K562 (cell line): ENCODE data around the gene PACRG. TPM values are rescaled to one million over a fixed set of nuclear protein-coding genes. Genes with fewer than 3 reads are reported as not detected.

Experiments
- ATAC-seq: fragments of 200-7000 bp; cut with Tn5 transposase; 3 replicates; pipeline ENCODE4 v1.9.1; 2020; ENCODE audit warnings: moderate library complexity
- BruUV-seq: library from RNA; stranded (reverse); fragments of 400-500 nt; replicated peaks from 2 replicates; lab custom pipeline; 2021; lab: Mats Ljungman, UMichigan
- CTCF ChIA-PET: fragments of 300-600 bp; formaldehyde crosslinking; extraction: SDS; loops from one replicate; lab custom pipeline; 2021; ENCODE audit warnings: low intra/inter-chr PET ratio; lab: Yijun Ruan, JAX
- POLR2A ChIA-PET: fragments of 300-600, 350-650 bp; sonication (Branson Sonifier 250); formaldehyde crosslinking; extraction: SDS; loops from one replicate; lab custom pipeline; 2021; ENCODE audit warnings: antibody characterized with exemption, inconsistent platforms; lab: Yijun Ruan, JAX
- DNase-seq, 4 experiments: peaks; one replicate each; pipeline versions ENCODE4 v3.0.0 to v3.0.0-alpha.2; 2011 to 2018; ENCODE audit warnings: low spot score in 3 of 4, mixed read lengths in 3 of 4; ENCODE audit errors: extremely low read depth in 1 of 4
- FAIRE-seq: peaks from 2 replicates; lab custom pipeline; 2011; peaks lifted over from hg19 to GRCh38; lab: Jason Lieb, UNC
- H2AFZ ChIP-seq: 2 replicates; pipeline ENCODE4 v1.6.0; 2011; ENCODE audit warnings: low read depth, low read length, control low read depth, inconsistent platforms
- H3K27ac ChIP-seq: fragments of 200-600 bp; 3 replicates; pipeline ENCODE4 v1.8.0; 2011; ENCODE audit warnings: low read depth, mild to moderate bottlenecking, control low read depth, inconsistent platforms, low read length, moderate library complexity, mixed read lengths; ENCODE audit errors: extremely low read depth
- H3K27me3 ChIP-seq, 2 experiments: fragments of 300-600 bp in 1 of 2; 2 replicates in 1 of 2; 3 replicates in 1 of 2; pipeline versions ENCODE4 v1.6.0 to v1.8.0; 2011; ENCODE audit warnings: inconsistent platforms in 2 of 2, low read length in 2 of 2, mild to moderate bottlenecking in 1 of 2, mixed read lengths in 1 of 2, moderate library complexity in 1 of 2; ENCODE audit not compliant: control insufficient read depth in 2 of 2, insufficient read depth in 2 of 2
- H3K36me3 ChIP-seq: fragments of 300-600 bp; 3 replicates; pipeline ENCODE4 v1.8.0; 2011; ENCODE audit warnings: mild to moderate bottlenecking, low read length, inconsistent platforms; ENCODE audit not compliant: control insufficient read depth, insufficient read depth
- H3K4me1 ChIP-seq, 2 experiments: fragments of 200-600 bp in 1 of 2; replicated peaks in 1 of 2; 2 replicates in 1 of 2; 3 replicates in 1 of 2; pipeline versions ENCODE4 v1.5.1 to v1.8.0; 2011; ENCODE audit warnings: inconsistent platforms in 2 of 2, low read length in 2 of 2, mild to moderate bottlenecking in 1 of 2, mixed read lengths in 1 of 2, moderate library complexity in 1 of 2; ENCODE audit not compliant: control insufficient read depth in 2 of 2, insufficient read depth in 2 of 2
- H3K4me2 ChIP-seq: 2 replicates; pipeline ENCODE4 v1.6.1; 2011; ENCODE audit warnings: low read length, control low read depth, inconsistent platforms, mixed read lengths; ENCODE audit not compliant: insufficient read depth
- H3K4me3 ChIP-seq: fragments of 200-600 bp; sonication (generic), shearing (Covaris generic); 2 replicates; pipeline ENCODE4 v1.5.1; 2016; ENCODE audit warnings: control low read depth, inconsistent platforms
- H3K79me2 ChIP-seq: fragments of 200-600 bp; 3 replicates; pipeline ENCODE4 v1.8.0; 2011; ENCODE audit warnings: low read length, inconsistent platforms; ENCODE audit not compliant: control insufficient read depth, insufficient read depth
- H3K9ac ChIP-seq, 2 experiments: 2 replicates each; pipeline versions ENCODE4 v1.6.0 to v1.6.1; 2011; ENCODE audit warnings: low read depth in 2 of 2, low read length in 2 of 2, control low read depth in 1 of 2, inconsistent platforms in 1 of 2, mild to moderate bottlenecking in 1 of 2, mixed read lengths in 1 of 2; ENCODE audit not compliant: insufficient read depth in 1 of 2
- H3K9me1 ChIP-seq: one replicate; pipeline ENCODE4 v1.6.0; 2011; ENCODE audit warnings: inconsistent platforms, mild to moderate bottlenecking, low read length, moderate library complexity; ENCODE audit not compliant: control insufficient read depth, insufficient read depth
- H3K9me3 ChIP-seq: replicated peaks from 2 replicates; pipeline ENCODE4 v1.5.1; 2011; ENCODE audit warnings: low read depth, low read length, inconsistent platforms; ENCODE audit not compliant: control insufficient read depth, insufficient read depth
- H4K20me1 ChIP-seq: replicated peaks from 2 replicates; pipeline ENCODE4 v1.6.1; 2011; ENCODE audit warnings: low read length, inconsistent platforms, mixed read lengths; ENCODE audit not compliant: control insufficient read depth, insufficient read depth
- MAX ChIP-seq: sonication (generic); formaldehyde crosslinking; IDR thresholded peaks from 2 replicates; pipeline ENCODE4 v1.9.0; 2022; ENCODE audit warnings: mild to moderate bottlenecking, missing genetic modification reagents
- SMAD2 ChIP-seq: fragments of 150-350 bp; IDR thresholded peaks from 2 replicates; pipeline ENCODE4 v1.6.1; 2014; ENCODE audit warnings: low read depth, mild to moderate bottlenecking, low read length
- TBL1XR1 ChIP-seq, 2 experiments: IDR thresholded peaks; 2 replicates each; pipeline ENCODE4 v1.6.1; 2012; ENCODE audit warnings: improper control_type of control experiment in 2 of 2, low read length in 2 of 2, mild to moderate bottlenecking in 1 of 2
- THRB ChIP-seq: fragments of 450-650 bp; formaldehyde crosslinking; conservative IDR thresholded peaks from 2 replicates; pipeline ENCODE4 v1.4.0; 2022; ENCODE audit warnings: mild to moderate bottlenecking, missing genetic modification characterization
- USF2 ChIP-seq: sonication (generic); formaldehyde crosslinking; IDR thresholded peaks from 2 replicates; pipeline ENCODE4 v1.5.0; 2020; ENCODE audit warnings: missing genetic modification reagents
- YY1 ChIP-seq, 3 experiments: IDR thresholded peaks; 2 replicates each; pipeline ENCODE4 v1.6.1; 2011; ENCODE audit warnings: low read length in 2 of 3, mild to moderate bottlenecking in 2 of 3, moderate library complexity in 2 of 3, borderline replicate concordance in 1 of 3, control low read depth in 1 of 3, low read depth in 1 of 3; ENCODE audit not compliant: insufficient read depth in 3 of 3, insufficient replicate concordance in 2 of 3, control insufficient read depth in 1 of 3, insufficient read length in 1 of 3; ENCODE audit errors: extremely low read depth in 1 of 3
- ZBTB17 ChIP-seq: fragments of 450-650 bp; formaldehyde crosslinking; IDR thresholded peaks from 2 replicates; pipeline ENCODE4 v1.4.0; 2020; ENCODE audit warnings: mild to moderate bottlenecking
- ZNF217 ChIP-seq: sonication (generic); formaldehyde crosslinking; IDR thresholded peaks from 2 replicates; pipeline ENCODE4 v1.8.0; 2022; ENCODE audit warnings: mild to moderate bottlenecking, missing genetic modification reagents
- WGBS: fragments of 100-300 bp; shearing (Covaris generic); methylation state at CpG from one replicate; pipeline ENCODE4 v1.1.6; 2016; ENCODE audit warnings: low coverage, mixed read lengths; ENCODE audit not compliant: insufficient coverage; ENCODE audit errors: missing lambda C conversion rate; 5-methylcytosine and 5-hydroxymethylcytosine counted together
- in situ Hi-C: fragments of 300-500 bp; cut with MboI; formaldehyde crosslinking; loops from 4 replicates; pipeline ENCODE4 v1.15.0; 2018; ENCODE audit warnings: inconsistent platforms, mixed read lengths
- intact Hi-C: fragments of 100-400 bp; cut with micrococcal nuclease; formaldehyde crosslinking; loops from 2 replicates; pipeline ENCODE4 v1.14.2; 2022
- polyA plus RNA-seq, 8 experiments: library from polyadenylated mRNA; depleted of rRNA in 4 of 8; stranded (reverse) in 5 of 8; unstranded in 3 of 8; fragments of >200 nt; fragmentation: Nextera tagmentation in 2 of 8; fragmentation: Illumina TruSeq in 1 of 8; extraction: Ambion mirVana in 2 of 8; extraction: Trizol in 1 of 8; gene quantifications; 2 replicates each; pipeline versions ENCODE4 v1.2.1 to v1.2.3, GENCODE V29; 2011 to 2014; ENCODE audit warnings: inconsistent platforms in 1 of 8, missing spikeins in 1 of 8
- total RNA-seq, 7 experiments: library from RNA; depleted of rRNA in 6 of 7; stranded (reverse); fragments of >200 nt in 6 of 7; fragmentation: Illumina TruSeq in 2 of 7; extraction: Trizol in 2 of 7; gene quantifications; 2 replicates each; pipeline versions ENCODE4 v1.2.1 to v1.2.3, GENCODE V29; 2011 to 2021; ENCODE audit warnings: low replicate concordance in 1 of 7
- TF ChIP-seq, protein P1 (sequence below): fragments of 450-650 bp; IDR thresholded peaks from 2 replicates; pipeline ENCODE4 v1.6.1; 2016
- TF ChIP-seq, protein P2 (sequence below), 2 experiments: IDR thresholded peaks; 2 replicates each; pipeline ENCODE4 v1.6.1; 2011; ENCODE audit warnings: borderline replicate concordance in 1 of 2, control low read depth in 1 of 2, low read depth in 1 of 2, low read length in 1 of 2, mild to moderate bottlenecking in 1 of 2, mixed read lengths in 1 of 2, moderate library complexity in 1 of 2; ENCODE audit not compliant: insufficient read depth in 1 of 2, insufficient read length in 1 of 2, poor library complexity in 1 of 2, severe bottlenecking in 1 of 2; ENCODE audit errors: extremely low read depth in 1 of 2

Gene PACRG
- total and polyA plus RNA-seq, 9 of the 15 experiments (the other 6 are each of a cell fraction or from before 2014, with no cell fraction given), result 0.04 TPM; not detected in 8

- WGBS, result 1% methylated on average over 9 of the region's 9 CpGs
- no TSS peak for BruUV-seq
- Histone ChIP-seq H3K4me3 (no peak overlapping the region), H3K36me3 (no peaks in the 10 kb centered on the region), H3K27ac (no peak overlapping the region), H4K20me1 (no peaks in the 10 kb centered on the region; the same call in 1 of the 2 replicates), H3K9ac (no peak overlapping the region), H3K79me2 (no peaks in the 10 kb centered on the region), H3K4me1 (no peaks in the 10 kb centered on the region), H3K27me3 (no peaks in the 10 kb centered on the region), H3K9me1 (no peaks in the 10 kb centered on the region), H2AFZ (no peak overlapping the region; the same call in 1 of the 2 replicates)
- DNase-seq, result no peak
- POLR2A ChIA-PET, result no interaction called here
- intact Hi-C loops (no loop called here), in situ Hi-C loops (no loop called here)
- ATAC-seq, result peak; percentile 42; the same call in 1 of the 3 replicates
- CTCF ChIA-PET, result no interaction called here
- no peak for FAIRE-seq
- no peak for TF ChIP-seq SMAD2
- peak in 1 of 3 experiments; percentile 61 for TF ChIP-seq YY1 (IDR thresholded peaks at IDR 0.05; ENCODE audit: borderline replicate concordance in 1 of 3, control insufficient read depth in 1 of 3, extremely low read depth in 1 of 3, insufficient read depth in 3 of 3, insufficient read length in 1 of 3, insufficient replicate concordance in 2 of 3, low read depth in 1 of 3, low read length in 2 of 3)
- TF ChIP-seq ZNF217 (CRISPR knock-in tag), result no peak
- peak; percentile 24; the same call in 1 of the 2 replicates for TF ChIP-seq USF2
- TF ChIP-seq, protein P1, sequence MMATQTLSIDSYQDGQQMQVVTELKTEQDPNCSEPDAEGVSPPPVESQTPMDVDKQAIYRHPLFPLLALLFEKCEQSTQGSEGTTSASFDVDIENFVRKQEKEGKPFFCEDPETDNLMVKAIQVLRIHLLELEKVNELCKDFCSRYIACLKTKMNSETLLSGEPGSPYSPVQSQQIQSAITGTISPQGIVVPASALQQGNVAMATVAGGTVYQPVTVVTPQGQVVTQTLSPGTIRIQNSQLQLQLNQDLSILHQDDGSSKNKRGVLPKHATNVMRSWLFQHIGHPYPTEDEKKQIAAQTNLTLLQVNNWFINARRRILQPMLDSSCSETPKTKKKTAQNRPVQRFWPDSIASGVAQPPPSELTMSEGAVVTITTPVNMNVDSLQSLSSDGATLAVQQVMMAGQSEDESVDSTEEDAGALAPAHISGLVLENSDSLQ, result peak; percentile 10; the same call in 1 of the 2 replicates
- TF ChIP-seq ZBTB17 (CRISPR knock-in tag), result no peak
- TF ChIP-seq, protein P2, sequence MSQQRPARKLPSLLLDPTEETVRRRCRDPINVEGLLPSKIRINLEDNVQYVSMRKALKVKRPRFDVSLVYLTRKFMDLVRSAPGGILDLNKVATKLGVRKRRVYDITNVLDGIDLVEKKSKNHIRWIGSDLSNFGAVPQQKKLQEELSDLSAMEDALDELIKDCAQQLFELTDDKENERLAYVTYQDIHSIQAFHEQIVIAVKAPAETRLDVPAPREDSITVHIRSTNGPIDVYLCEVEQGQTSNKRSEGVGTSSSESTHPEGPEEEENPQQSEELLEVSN (IDR thresholded peaks at IDR 0.05; ENCODE audit: borderline replicate concordance in 1 of 2, extremely low read depth in 1 of 2, insufficient read depth in 1 of 2, insufficient read length in 1 of 2, low read depth in 1 of 2, low read length in 1 of 2, poor library complexity in 1 of 2, severe bottlenecking in 1 of 2), result peak in 1 of 2 experiments; percentile 36
- no peak for TF ChIP-seq TBL1XR1 (IDR thresholded peaks at IDR 0.05; ENCODE audit: low read length in 2 of 2)
- no peak for TF ChIP-seq THRB (CRISPR knock-in tag)
- TF ChIP-seq MAX, result no peak
- TF ChIP-seq, all 486 proteins: peak for 4
- H3K4me2 ChIP-seq, result no peak overlapping the region
- H3K9me3 ChIP-seq, result no peaks in the 10 kb centered on the region
Measured at GRCh38 chr6:163123098-163123497, 395.3 kb downstream of the PACRG start.
